Pulmonary artery endothelial cell (primary cell): Measurements from ENCODE around the gene PBX4. TPM values are rescaled to one million over a fixed set of nuclear protein-coding genes. Genes with fewer than 3 reads are reported as not detected.

Source experiments
- DNase-seq: peaks from one replicate; pipeline ENCODE4 v3.0.0-alpha.2; 2011; ENCODE audit warnings: low read depth, low spot score
- total RNA-seq: library from RNA; depleted of rRNA; stranded (reverse); fragments of >200 nt; gene quantifications from 2 replicates; pipeline ENCODE4 v1.2.3, GENCODE V29; 2014

Gene PBX4
- total RNA-seq, 1 donor from 2014 or later = 0.07 TPM

DNA sequence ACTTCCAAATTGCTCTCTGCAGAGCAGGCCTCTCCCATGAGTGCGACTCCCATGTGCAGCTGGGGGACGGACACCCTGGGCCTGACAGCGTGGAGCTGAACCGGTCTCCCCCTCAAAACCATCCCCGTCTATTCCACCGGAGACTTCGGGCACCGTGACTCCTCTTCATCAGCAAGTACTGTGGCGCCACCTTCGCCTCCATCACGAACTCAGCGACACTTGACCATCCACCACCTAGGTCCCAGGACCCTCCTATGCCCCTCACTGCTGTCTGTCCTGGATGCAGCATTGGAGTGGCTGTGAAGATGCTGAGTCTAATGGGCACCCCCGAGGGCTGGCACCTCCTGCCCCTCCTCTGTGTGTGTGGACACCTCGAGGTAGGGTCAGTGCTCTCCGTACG lies 59.9 kb downstream of the PBX4 start:
- no peak for DNase-seq

GRCh38 chr19:19558055-19558454 lies 60.4 kb downstream of the PBX4 start:
- no peak for DNase-seq

DNA sequence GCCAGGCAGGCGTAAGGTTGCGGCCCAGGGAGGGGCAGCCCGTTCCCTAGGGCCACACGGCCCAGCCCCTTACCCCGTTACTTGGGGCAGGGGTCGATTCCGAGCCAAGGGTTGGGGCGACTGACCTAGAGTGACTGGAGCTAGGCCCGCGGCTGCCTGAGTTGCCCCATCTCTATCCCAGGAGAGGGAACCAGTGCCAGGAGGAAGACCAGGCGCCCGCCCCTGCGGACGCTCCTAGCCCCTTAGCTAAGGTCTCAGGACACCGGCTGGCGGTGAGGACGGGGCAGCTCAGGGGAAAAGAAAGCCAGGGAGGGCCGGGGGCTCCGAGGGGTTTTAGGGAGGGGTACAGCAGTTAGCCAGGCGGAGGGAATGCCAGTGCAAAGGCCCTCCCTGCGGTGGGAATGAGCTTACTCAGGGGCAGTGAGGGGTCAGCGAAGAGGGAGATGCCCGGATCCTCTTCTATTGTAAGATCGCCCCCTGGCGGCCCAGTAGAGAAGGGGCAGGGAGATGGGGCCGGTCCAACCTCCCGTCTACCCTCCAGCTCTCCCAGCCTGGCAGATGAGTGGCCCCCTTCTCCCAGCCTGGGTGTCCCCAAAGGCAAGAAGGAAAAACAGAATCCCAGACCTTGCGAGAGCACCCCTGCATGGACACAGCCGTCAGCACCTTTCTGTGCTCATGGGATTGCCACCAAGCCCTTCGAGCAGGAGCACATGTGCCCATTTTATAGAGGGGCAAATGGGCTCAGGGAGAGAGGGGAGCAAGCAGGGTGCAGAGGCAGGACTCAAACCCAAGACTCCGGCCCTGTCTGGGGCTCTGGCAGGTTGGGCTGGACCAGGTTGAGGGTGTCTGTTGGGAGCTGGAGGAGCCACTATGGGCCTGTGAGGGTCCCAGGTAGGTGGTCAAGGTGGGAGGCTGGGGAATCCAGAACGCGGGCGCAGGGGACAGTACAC lies 64.1 kb downstream of the PBX4 start:
- no peak for DNase-seq

GRCh38 chr19:19553670-19554069 lies 64.8 kb downstream of the PBX4 start:
- DNase-seq = no peak

DNA sequence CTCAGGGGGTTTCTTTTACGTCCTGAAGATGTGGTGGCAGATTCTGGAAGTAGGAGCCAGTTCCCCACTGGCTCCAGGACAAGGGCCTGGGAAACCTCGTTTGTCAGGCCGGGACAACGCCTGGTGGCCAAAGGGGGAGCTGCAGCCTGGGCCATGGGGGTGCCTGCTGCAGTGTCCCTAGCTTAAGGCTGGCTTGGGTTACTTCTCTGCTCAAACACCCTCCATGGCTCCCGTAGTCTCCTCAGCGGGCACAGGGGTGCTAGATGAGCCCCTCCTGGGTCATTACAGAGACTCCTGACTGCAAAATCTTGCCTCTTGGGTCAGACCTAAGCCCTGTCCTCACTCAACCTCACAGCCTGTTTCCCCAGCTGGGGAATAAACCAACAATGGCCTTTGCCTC lies 65.7 kb downstream of the PBX4 start:
- DNase-seq = no peak

DNA sequence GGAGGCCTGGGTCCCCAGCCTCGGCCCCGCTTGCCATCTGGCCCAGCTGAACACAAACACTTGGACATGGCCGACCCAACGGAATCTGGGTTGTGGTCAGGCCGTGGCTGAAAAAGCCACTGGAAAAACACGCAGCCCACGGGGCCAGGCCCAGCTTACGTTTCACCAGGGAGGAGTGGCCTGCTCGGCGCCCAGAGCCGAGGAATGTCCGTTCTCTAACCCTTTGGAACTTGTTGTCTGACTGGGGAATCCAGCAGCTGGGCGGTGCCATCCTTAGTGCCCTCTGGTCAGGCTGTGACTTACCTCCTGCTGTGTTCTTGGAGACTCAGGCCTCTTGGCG lies 66.7 kb downstream of the PBX4 start:
- no peak for DNase-seq

- no peak for DNase-seq
These were observed 67.3 kb downstream of the PBX4 start for GRCh38 chr19:19550972-19551852.

- DNase-seq = no peak
These were observed 68.0 kb downstream of the PBX4 start for GRCh38 chr19:19550485-19550929.

GRCh38 chr19:19549804-19550464 lies 68.6 kb downstream of the PBX4 start:
- no peak for DNase-seq

- no peak for DNase-seq
These were observed 69.3 kb downstream of the PBX4 start for GRCh38 chr19:19548915-19549759.

GRCh38 chr19:19547674-19548336 lies 70.7 kb downstream of the PBX4 start:
- DNase-seq = no peak

GRCh38 chr19:19546751-19547162 lies 71.7 kb downstream of the PBX4 start:
- DNase-seq = no peak

DNA sequence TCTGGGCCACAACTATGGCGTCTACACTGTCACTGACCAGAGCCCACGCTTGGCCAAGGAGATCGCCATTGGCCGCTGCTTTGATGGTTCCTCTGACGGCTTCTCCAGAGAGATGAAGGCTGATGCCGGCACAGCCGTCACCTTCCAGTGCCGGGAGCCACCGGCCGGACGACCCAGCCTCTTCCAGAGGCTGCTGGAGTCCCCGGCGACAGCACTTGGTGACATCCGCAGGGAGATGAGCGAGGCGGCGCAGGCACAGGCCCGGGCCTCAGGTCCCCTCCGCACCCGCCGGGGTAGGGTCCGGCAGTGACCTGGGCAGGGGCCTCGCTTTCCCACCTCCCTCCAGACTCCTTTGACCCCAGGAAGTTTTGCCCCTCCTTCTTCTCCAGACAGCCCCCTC lies 72.8 kb downstream of the PBX4 start:
- no peak for DNase-seq

GRCh38 chr19:19544954-19545591 lies 73.4 kb downstream of the PBX4 start:
- DNase-seq = no peak

DNA sequence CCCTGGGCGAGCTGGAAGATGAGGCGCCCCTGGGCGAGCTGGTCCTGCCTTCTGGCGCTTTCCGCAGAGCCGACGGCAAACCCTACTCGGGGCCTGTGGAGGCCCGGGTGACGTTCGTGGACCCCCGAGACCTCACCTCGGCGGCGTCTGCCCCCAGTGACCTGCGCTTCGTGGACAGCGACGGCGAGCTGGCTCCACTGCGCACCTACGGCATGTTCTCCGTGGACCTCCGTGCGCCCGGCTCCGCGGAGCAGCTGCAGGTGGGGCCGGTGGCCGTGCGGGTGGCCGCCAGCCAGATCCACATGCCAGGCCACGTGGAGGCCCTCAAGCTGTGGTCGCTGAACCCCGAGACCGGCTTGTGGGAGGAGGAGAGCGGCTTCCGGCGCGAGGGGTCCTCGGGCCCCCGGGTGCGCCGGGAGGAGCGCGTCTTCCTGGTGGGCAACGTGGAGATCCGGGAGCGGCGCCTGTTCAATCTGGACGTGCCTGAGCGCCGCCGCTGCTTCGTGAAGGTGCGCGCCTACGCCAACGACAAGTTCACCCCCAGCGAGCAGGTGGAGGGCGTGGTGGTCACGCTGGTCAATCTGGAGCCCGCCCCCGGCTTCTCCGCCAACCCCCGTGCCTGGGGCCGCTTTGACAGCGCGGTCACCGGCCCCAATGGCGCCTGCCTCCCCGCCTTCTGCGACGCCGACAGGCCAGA lies 74.1 kb downstream of the PBX4 start:
- DNase-seq = no peak

DNA sequence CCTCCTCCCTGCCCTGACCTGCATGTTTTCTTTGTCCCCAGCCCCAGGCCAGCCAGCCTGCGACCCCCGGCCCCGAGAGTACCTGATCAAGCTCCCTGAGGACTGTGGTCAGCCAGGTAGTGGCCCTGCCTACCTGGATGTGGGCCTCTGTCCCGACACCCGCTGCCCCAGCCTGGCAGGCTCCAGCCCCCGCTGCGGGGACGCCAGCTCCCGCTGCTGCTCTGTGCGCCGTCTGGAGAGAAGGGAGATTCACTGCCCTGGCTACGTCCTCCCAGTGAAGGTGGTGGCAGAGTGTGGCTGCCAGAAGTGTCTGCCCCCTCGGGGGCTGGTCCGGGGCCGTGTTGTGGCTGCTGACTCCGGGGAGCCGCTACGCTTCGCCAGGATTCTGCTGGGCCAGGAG lies 74.8 kb downstream of the PBX4 start:
- no peak for DNase-seq

GRCh38 chr19:19543101-19543500 lies 75.4 kb downstream of the PBX4 start:
- no peak for DNase-seq

- no peak for DNase-seq
These were observed 76.0 kb downstream of the PBX4 start for GRCh38 chr19:19542507-19542906.

- no peak for DNase-seq
These were observed 76.9 kb downstream of the PBX4 start for GRCh38 chr19:19541616-19542015.
